Measurements from ENCODE around the gene OR51B6.

GRCh38 chr11:5368502-5369043 lies 17.3 kb downstream of the OR51B6 start:
- TF ChIP-seq CTCF (IDR thresholded peaks at IDR 0.05; ENCODE audit: low read depth, low read length): no peak
- no peak for TF ChIP-seq MAX (IDR thresholded peaks at IDR 0.05; ENCODE audit: low read depth, low read length)
